Spleen (tissue), 11 donors: Measurements from ENCODE around the gene PRKG1. TPM values are rescaled to one million over a fixed set of nuclear protein-coding genes. Genes with fewer than 3 reads are reported as not detected.

Experiments used
- DNase-seq: peaks from one replicate; pipeline ENCODE4 v3.0.0-alpha.2; 2020
- H3K27ac ChIP-seq, 8 donors: fragments of 200-600 bp; sonication (generic) in 7 of 8; 1 replicate in 4 of 8; 2 replicates in 4 of 8; pipeline versions ENCODE4 v1.5.0 to v1.8.0; 2016 to 2021; ENCODE audit warnings: inconsistent platforms in 4 of 8, mild to moderate bottlenecking in 4 of 8, moderate library complexity in 1 of 8
- H3K27me3 ChIP-seq, 7 donors: fragments of 200-600 bp; sonication (generic) in 6 of 7; replicated peaks in 1 of 7; 1 replicate in 4 of 7; 2 replicates in 3 of 7; pipeline versions ENCODE4 v1.5.0 to v1.8.0; 2016 to 2021; ENCODE audit warnings: inconsistent platforms in 3 of 7, mild to moderate bottlenecking in 1 of 7
- H3K36me3 ChIP-seq, 6 donors: fragments of 200-600 bp; sonication (generic) in 5 of 6; 1 replicate in 4 of 6; 2 replicates in 2 of 6; pipeline versions ENCODE4 v1.5.0 to v1.8.0; 2016 to 2021; ENCODE audit warnings: inconsistent platforms in 2 of 6
- H3K4me1 ChIP-seq, 6 donors: fragments of 200-600 bp; sonication (generic) in 5 of 6; 1 replicate in 3 of 6; 2 replicates in 3 of 6; pipeline versions ENCODE4 v1.5.0 to v1.8.0; 2016 to 2021; ENCODE audit warnings: inconsistent platforms in 3 of 6
- H3K4me3 ChIP-seq, 8 donors: fragments of 200-600 bp; sonication (generic) in 7 of 8; 1 replicate in 4 of 8; 2 replicates in 4 of 8; pipeline versions ENCODE4 v1.5.0 to v1.8.0; 2016 to 2021; ENCODE audit warnings: inconsistent platforms in 4 of 8, mild to moderate bottlenecking in 4 of 8, moderate library complexity in 2 of 8
- H3K9me3 ChIP-seq, 8 donors: fragments of 200-600 bp; sonication (generic) in 7 of 8; 1 replicate in 4 of 8; 2 replicates in 4 of 8; pipeline versions ENCODE4 v1.5.0 to v1.8.0; 2016 to 2021; ENCODE audit warnings: inconsistent platforms in 4 of 8
- POLR2A ChIP-seq, 3 donors: fragments of 450-650 bp; IDR thresholded peaks; one replicate each; pipeline ENCODE4 v1.5.1; 2017; ENCODE audit warnings: antibody characterized with exemption in 3 of 3, mild to moderate bottlenecking in 1 of 3
- POLR2AphosphoS5 ChIP-seq, 3 donors: sonication (generic); formaldehyde crosslinking; IDR thresholded peaks; one replicate each; pipeline ENCODE4 v1.5.1; 2017; ENCODE audit warnings: antibody characterized with exemption in 3 of 3
- WGBS, 5 donors: extraction: QIAGEN DNeasy Blood & Tissue Kit in 3 of 5; methylation state at CpG; one replicate each; pipeline versions ENCODE4 v1.1.5 to v1.1.7; 2013 to 2018; 5-methylcytosine and 5-hydroxymethylcytosine counted together
- intact Hi-C: fragments of 100-400 bp; cut with DNase I; formaldehyde crosslinking; loops from one replicate; pipeline ENCODE4 v1.15.0; 2023; ENCODE audit warnings: low total_unique reads
- polyA plus RNA-seq, 3 donors: library from polyadenylated mRNA; stranded (reverse); fragments of 200-250 nt; gene quantifications; one replicate each; pipeline ENCODE4 v1.2.1, GENCODE V29; 2013
- total RNA-seq, 7 donors: library from RNA; depleted of rRNA in 3 of 7; stranded (reverse); fragments of >200 nt in 3 of 7; fragmentation: NEBNext Ultra II Directional in 4 of 7; extraction: Animal tissue kit (Norgen Biotek cat#: 25700) in 4 of 7; gene quantifications; one replicate each; pipeline versions ENCODE4 v1.1.0 to v1.2.1, GENCODE V29; 2016 to 2021
- TF ChIP-seq, protein P1 (sequence below), 11 experiments: fragments of 200-600 bp in 7 of 11; fragments of 450-650 bp in 4 of 11; sonication (generic) in 4 of 11; IDR thresholded peaks in 8 of 11; conservative IDR thresholded peaks in 3 of 11; 1 replicate in 7 of 11; 2 replicates in 4 of 11; pipeline versions ENCODE4 v1.4.0 to v1.8.0; 2016 to 2021; ENCODE audit warnings: antibody characterized with exemption in 11 of 11, inconsistent platforms in 4 of 11, mild to moderate bottlenecking in 1 of 11
- donor health status: healthy with polysubstance abuse.
- donor health status: DM: no; HTN: no; CAD: no; lungs with moderate emphysema.
- donor health status: DM: no; HTN: no; CAD: no.
- donor health status: Bipolar disorder and iron deficiency.
- donor health status: healthy.
- donor health status: DM: no; HTN: no; CAD: no.
- donor health status: DM: yes; HTN: yes; CAD: no.

Gene PRKG1
- total and polyA plus RNA-seq, 10 donors, result 0.65 to 10.5 (median 7.2) TPM

DNA sequence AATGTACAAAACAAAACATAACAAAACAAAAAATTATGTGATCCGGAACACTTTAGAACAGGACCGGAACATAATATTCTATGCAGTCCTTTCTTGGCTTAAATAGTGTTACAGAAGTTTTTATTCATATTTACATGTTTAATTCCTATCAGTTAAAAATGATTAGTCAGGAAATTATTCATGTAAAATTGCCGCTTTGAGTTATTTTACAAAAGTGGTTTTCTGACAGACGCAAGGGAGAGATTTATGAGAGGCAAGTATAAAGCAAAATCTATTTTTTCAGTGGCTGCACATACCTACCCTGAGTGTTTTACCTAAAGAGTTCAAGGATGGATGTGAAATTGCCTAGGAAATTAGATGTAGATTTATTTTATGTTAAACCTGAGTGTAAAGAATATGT lies 1009.1 kb downstream of the PRKG1 start:
- no peak overlapping the region for H3K27ac ChIP-seq
- TF ChIP-seq POLR2AphosphoS5 (IDR thresholded peaks at IDR 0.05) (no peak), POLR2A (IDR thresholded peaks at IDR 0.05) (no peak)
- TF ChIP-seq, protein P1, sequence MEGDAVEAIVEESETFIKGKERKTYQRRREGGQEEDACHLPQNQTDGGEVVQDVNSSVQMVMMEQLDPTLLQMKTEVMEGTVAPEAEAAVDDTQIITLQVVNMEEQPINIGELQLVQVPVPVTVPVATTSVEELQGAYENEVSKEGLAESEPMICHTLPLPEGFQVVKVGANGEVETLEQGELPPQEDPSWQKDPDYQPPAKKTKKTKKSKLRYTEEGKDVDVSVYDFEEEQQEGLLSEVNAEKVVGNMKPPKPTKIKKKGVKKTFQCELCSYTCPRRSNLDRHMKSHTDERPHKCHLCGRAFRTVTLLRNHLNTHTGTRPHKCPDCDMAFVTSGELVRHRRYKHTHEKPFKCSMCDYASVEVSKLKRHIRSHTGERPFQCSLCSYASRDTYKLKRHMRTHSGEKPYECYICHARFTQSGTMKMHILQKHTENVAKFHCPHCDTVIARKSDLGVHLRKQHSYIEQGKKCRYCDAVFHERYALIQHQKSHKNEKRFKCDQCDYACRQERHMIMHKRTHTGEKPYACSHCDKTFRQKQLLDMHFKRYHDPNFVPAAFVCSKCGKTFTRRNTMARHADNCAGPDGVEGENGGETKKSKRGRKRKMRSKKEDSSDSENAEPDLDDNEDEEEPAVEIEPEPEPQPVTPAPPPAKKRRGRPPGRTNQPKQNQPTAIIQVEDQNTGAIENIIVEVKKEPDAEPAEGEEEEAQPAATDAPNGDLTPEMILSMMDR (IDR thresholded peaks at IDR 0.05 in 8 of 11, conservative IDR thresholded peaks at IDR 0.05 in 3 of 11), result no peak
- intact Hi-C loops, result no loop called here
- no peak for DNase-seq
- H3K9me3 ChIP-seq, result no peaks in the 10 kb centered on the region
- no peak overlapping the region for H3K4me3 ChIP-seq
- no peaks in the 10 kb centered on the region for H3K27me3 ChIP-seq
- H3K36me3 ChIP-seq, result no peaks in the 10 kb centered on the region
- WGBS, 5 donors, result 70 to 89% (median 78%) methylated on average over 4 of the region's 4 CpGs
- no peaks in the 10 kb centered on the region for H3K4me1 ChIP-seq

GRCh38 chr10:52092390-52092789 lies 1018.1 kb downstream of the PRKG1 start:
- Histone ChIP-seq H3K4me1 (no peaks in the 10 kb centered on the region), H3K27ac (no peak overlapping the region), H3K4me3 (no peak overlapping the region), H3K36me3 (no peaks in the 10 kb centered on the region), H3K9me3 (no peaks in the 10 kb centered on the region), H3K27me3 (no peaks in the 10 kb centered on the region)
- intact Hi-C loops, result no loop called here
- DNase-seq, result no peak
- TF ChIP-seq POLR2A (IDR thresholded peaks at IDR 0.05), result no peak
- TF ChIP-seq, protein P1 (IDR thresholded peaks at IDR 0.05 in 8 of 11, conservative IDR thresholded peaks at IDR 0.05 in 3 of 11), result no peak

- H3K27me3 ChIP-seq, result no peaks in the 10 kb centered on the region
- 82 to 92% (median 86%) methylated on average over 1 of the region's 1 CpG for WGBS, 5 donors
- TF ChIP-seq POLR2A (IDR thresholded peaks at IDR 0.05), result no peak
- TF ChIP-seq POLR2AphosphoS5 (IDR thresholded peaks at IDR 0.05), result no peak
- TF ChIP-seq, protein P1 (IDR thresholded peaks at IDR 0.05 in 8 of 11, conservative IDR thresholded peaks at IDR 0.05 in 3 of 11), result no peak
- intact Hi-C loops, result no loop called here
- H3K4me3 ChIP-seq, result no peak overlapping the region
- no peaks in the 10 kb centered on the region for H3K9me3 ChIP-seq
- H3K4me1 ChIP-seq, result no peaks in the 10 kb centered on the region
- H3K36me3 ChIP-seq, result no peaks in the 10 kb centered on the region
- H3K27ac ChIP-seq, result no peak overlapping the region
- no peak for DNase-seq
These were observed 1023.8 kb downstream of the PRKG1 start for GRCh38 chr10:52098130-52098529.

- no peak for DNase-seq
- H3K36me3 ChIP-seq, result no peaks in the 10 kb centered on the region
- TF ChIP-seq POLR2AphosphoS5 (IDR thresholded peaks at IDR 0.05) (no peak), POLR2A (IDR thresholded peaks at IDR 0.05) (no peak)
- TF ChIP-seq, protein P1 (IDR thresholded peaks at IDR 0.05 in 8 of 11, conservative IDR thresholded peaks at IDR 0.05 in 3 of 11), result no peak
- H3K9me3 ChIP-seq, result no peaks in the 10 kb centered on the region
- H3K27ac ChIP-seq, result no peak overlapping the region
- 78 to 91% (median 82%) methylated on average over 5 of the region's 5 CpGs for WGBS, 5 donors
- no peaks in the 10 kb centered on the region for H3K27me3 ChIP-seq
- H3K4me1 ChIP-seq, result no peaks in the 10 kb centered on the region
- H3K4me3 ChIP-seq, result no peak overlapping the region
- intact Hi-C loops, result no loop called here
These were observed 1024.8 kb downstream of the PRKG1 start for GRCh38 chr10:52099026-52099600.
